Spinal cord (tissue), 10 donors: ENCODE measurements around the gene PTGIS. TPM values are rescaled to one million over a fixed set of nuclear protein-coding genes. Genes with fewer than 3 reads are reported as not detected.

Experiments used
- DNase-seq, 6 donors: peaks; one replicate each; pipeline versions ENCODE4 v3.0.0 to v3.0.0-alpha.2; 2013 to 2015; ENCODE audit warnings: low spot score in 6 of 6, low read depth in 4 of 6
- H3K27ac ChIP-seq: one replicate; pipeline ENCODE4 v1.5.1; 2013; ENCODE audit warnings: low read depth, low read length, control low read depth
- H3K27me3 ChIP-seq: one replicate; pipeline ENCODE4 v1.6.1; 2013; ENCODE audit warnings: low read length; ENCODE audit not compliant: control insufficient read depth, insufficient read depth
- H3K36me3 ChIP-seq: one replicate; pipeline ENCODE4 v1.6.1; 2013; ENCODE audit warnings: low read length; ENCODE audit not compliant: control insufficient read depth, insufficient read depth
- H3K4me1 ChIP-seq: one replicate; pipeline ENCODE4 v1.6.1; 2013; ENCODE audit warnings: low read length; ENCODE audit not compliant: control insufficient read depth, insufficient read depth
- H3K4me3 ChIP-seq: one replicate; pipeline ENCODE4 v1.5.1; 2013; ENCODE audit warnings: low read depth, low read length, control low read depth
- H3K9me3 ChIP-seq: one replicate; pipeline ENCODE4 v1.6.1; 2013; ENCODE audit warnings: low read length; ENCODE audit not compliant: control insufficient read depth, insufficient read depth
- WGBS: methylation state at CpG from one replicate; pipeline ENCODE4 v1.1.5; 2013; ENCODE audit warnings: missing lambda C conversion rate; ENCODE audit not compliant: insufficient coverage; 5-methylcytosine and 5-hydroxymethylcytosine counted together
- polyA plus RNA-seq, 2 donors: library from polyadenylated mRNA; unstranded; fragments of 120-200 nt; gene quantifications; one replicate each; pipeline ENCODE4 v1.2.1, GENCODE V29; 2013; ENCODE audit not compliant: insufficient read length in 2 of 2
- total RNA-seq, 2 donors: library from RNA; depleted of rRNA in 1 of 2; stranded (reverse); fragments of 120-200 nt in 1 of 2; fragments of >200 nt in 1 of 2; gene quantifications; one replicate each; pipeline versions ENCODE4 v1.2.3 to v1.2.4, GENCODE V29; 2013 to 2014
- donor health status: healthy.

Gene PTGIS
- total and polyA plus RNA-seq, 4 donors: 13.8 to 27.5 (median 17.1) TPM

GRCh38 chr20:49466114-49466912 lies 101.6 kb downstream of the PTGIS start:
- WGBS: 99% methylated on average over 5 of the region's 8 CpGs
- Histone ChIP-seq H3K27me3 (no peaks in the 10 kb centered on the region), H3K27ac (no peak overlapping the region), H3K4me1 (no peaks in the 10 kb centered on the region), H3K4me3 (no peak overlapping the region), H3K9me3 (no peaks in the 10 kb centered on the region), H3K36me3 (peaks cover 8% of the 10 kb centered on the region)
- no peak for DNase-seq

DNA sequence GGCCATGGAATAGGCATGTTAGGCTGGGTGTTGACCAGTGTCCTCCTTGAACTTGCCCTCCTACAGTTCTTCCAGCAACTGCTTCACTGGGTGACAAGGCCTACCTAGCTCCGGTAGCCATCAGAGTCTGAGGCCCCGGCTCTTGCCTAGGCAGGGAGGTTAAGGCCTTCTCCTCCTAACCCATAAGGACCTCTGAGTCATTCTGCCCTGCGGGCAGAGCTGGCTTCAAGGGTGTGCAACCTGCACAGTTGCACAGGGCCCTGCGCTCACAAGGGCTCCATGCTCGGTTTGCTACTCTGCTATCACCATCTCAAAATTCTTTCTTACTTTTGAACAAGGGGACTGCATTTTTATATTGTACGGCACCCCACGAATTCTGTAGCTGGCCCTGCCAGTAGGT lies 103.4 kb downstream of the PTGIS start:
- H3K27me3 ChIP-seq: peaks cover 2% of the 10 kb centered on the region
- H3K4me3 ChIP-seq: no peak overlapping the region
- no peak overlapping the region for H3K27ac ChIP-seq
- DNase-seq: no peak
- H3K9me3 ChIP-seq: no peaks in the 10 kb centered on the region
- WGBS: 88% methylated on average over 5 of the region's 7 CpGs
- H3K4me1 ChIP-seq: peaks cover 3% of the 10 kb centered on the region
- peaks cover 3% of the 10 kb centered on the region for H3K36me3 ChIP-seq

DNA sequence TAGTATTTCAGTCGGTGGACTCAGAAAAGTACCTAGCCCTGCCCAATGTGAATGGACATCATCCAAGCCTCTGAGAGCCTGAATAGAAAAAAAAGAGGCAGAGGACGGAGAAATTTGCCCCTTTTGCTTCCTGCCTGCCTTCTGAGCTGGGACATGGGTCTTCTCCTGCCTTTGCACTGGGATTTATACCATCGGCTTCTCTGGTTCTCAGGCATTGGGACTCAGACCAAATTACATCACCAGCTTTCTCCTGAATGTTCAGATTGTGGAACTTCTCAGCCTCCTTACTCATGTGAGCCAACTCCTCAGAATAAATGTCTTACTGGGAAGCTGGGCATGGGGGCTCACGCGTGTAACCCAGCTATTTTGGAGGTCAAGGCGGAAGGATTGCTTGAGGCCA lies 105.3 kb downstream of the PTGIS start:
- Histone ChIP-seq H3K27ac (no peak overlapping the region), H3K4me1 (peaks cover 3% of the 10 kb centered on the region), H3K27me3 (peaks cover 2% of the 10 kb centered on the region), H3K9me3 (no peaks in the 10 kb centered on the region), H3K4me3 (no peak overlapping the region), H3K36me3 (peaks cover 3% of the 10 kb centered on the region)
- no peak for DNase-seq
- 89% methylated on average over 5 of the region's 6 CpGs for WGBS

DNA sequence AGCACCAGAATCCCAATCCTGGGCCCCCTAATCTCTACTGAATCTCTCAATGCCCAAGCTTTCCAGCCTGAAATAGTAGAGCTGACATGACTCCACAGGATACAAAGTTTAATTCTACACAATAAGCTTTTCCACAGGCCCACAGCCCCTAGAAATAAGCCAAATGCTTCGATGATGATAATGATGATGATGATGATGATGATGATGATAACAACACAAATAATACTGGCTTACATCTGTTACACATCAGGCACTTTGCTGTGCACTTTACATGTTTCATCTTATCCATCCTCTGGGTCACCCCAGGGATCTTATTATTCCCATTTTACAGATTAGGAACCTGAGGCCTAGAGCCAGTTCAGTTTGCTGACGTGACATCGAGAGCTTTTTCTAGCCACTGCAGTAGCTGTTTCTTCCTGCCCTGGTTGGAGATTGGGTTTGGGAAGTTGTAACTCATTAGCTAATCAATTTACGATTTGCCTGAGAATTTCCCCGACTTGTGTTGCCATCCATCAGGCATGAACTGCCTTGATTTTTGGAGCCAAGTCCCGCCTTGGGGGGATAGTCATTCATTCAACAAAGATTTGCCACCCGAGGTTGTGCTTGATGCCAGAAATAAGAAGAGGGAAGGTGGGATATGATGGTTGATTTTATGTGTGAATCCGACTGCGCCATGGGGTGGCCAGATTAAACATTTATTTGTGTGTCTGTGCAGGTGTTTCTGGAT lies 105.9 kb downstream of the PTGIS start:
- Histone ChIP-seq H3K27me3 (peaks cover 2% of the 10 kb centered on the region), H3K36me3 (peaks cover 3% of the 10 kb centered on the region), H3K27ac (no peak overlapping the region), H3K4me3 (no peak overlapping the region), H3K4me1 (peaks cover 3% of the 10 kb centered on the region), H3K9me3 (no peaks in the 10 kb centered on the region)
- DNase-seq: no peak
- WGBS: 90% methylated on average over 5 of the region's 9 CpGs

GRCh38 chr20:49460916-49461315 lies 107.0 kb downstream of the PTGIS start:
- peaks cover 3% of the 10 kb centered on the region for H3K4me1 ChIP-seq
- DNase-seq: no peak
- H3K27ac ChIP-seq: no peak overlapping the region

DNA sequence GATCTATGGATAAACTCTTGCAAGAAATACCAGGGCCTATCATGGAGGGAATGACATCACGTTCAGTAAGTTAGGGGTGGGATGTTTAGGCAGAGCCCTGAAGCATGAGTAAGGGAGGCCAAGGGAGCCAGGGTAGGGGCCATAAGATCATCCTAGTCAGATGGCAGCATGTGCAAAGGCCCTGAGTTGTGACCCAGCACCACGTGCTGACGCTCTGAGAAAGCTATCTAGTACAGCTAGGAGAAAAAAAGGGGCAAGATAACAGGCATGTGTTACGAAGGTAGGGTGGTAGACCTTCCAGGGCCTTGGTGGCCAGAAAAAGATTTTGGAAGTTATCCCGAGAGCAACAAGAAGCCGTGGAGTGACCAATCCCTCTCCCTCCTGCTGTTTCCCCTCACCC lies 107.8 kb downstream of the PTGIS start:
- DNase-seq: no peak
- Histone ChIP-seq H3K9me3 (no peaks in the 10 kb centered on the region), H3K27ac (no peak overlapping the region), H3K27me3 (peaks cover 6% of the 10 kb centered on the region), H3K4me1 (peaks cover 3% of the 10 kb centered on the region), H3K36me3 (peaks cover 3% of the 10 kb centered on the region), H3K4me3 (no peak overlapping the region)
- WGBS: 94% methylated on average over 4 of the region's 6 CpGs

More at GRCh38 chr20:49460916-49461315, 107.0 kb downstream of the PTGIS start:
- WGBS: 47% methylated on average over 5 of the region's 5 CpGs
- Histone ChIP-seq H3K9me3 (no peaks in the 10 kb centered on the region), H3K36me3 (peaks cover 3% of the 10 kb centered on the region), H3K27me3 (peaks cover 6% of the 10 kb centered on the region), H3K4me3 (no peak overlapping the region)

DNA sequence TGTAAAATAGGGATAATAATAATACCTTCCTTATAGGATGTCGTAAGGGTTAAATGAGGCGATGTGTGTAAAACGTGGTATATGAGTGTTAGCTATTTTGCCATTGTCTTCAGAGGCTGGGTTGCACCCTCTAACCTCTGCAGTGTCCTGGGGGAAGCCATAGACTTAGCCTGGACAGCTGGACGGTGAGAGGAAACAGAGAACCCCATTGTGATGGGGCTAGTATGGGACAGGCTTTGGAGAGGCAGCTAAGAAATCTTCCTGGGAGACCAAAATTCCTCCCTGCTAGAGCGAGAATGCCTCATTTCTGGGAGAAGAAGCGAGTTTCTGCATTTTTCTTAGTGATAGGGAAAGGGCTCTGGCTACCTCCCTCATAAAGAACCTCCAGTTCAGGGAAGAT lies 108.3 kb downstream of the PTGIS start:
- H3K36me3 ChIP-seq: peaks cover 3% of the 10 kb centered on the region
- H3K27me3 ChIP-seq: peaks cover 6% of the 10 kb centered on the region
- no peak overlapping the region for H3K4me3 ChIP-seq
- no peaks in the 10 kb centered on the region for H3K9me3 ChIP-seq
- no peak for DNase-seq
- WGBS: 57% methylated on average over 1 of the region's 6 CpGs
- peaks cover 3% of the 10 kb centered on the region for H3K4me1 ChIP-seq
- H3K27ac ChIP-seq: no peak overlapping the region

- Histone ChIP-seq H3K4me3 (no peak overlapping the region), H3K36me3 (no peaks in the 10 kb centered on the region), H3K9me3 (no peaks in the 10 kb centered on the region), H3K4me1 (peaks cover 6% of the 10 kb centered on the region), H3K27me3 (peaks cover 6% of the 10 kb centered on the region), H3K27ac (no peak overlapping the region)
- no CpG with 5 or more reads among the region's 1 CpG for WGBS
- DNase-seq: no peak
Measured at GRCh38 chr20:49457444-49457843, 110.5 kb downstream of the PTGIS start.

DNA sequence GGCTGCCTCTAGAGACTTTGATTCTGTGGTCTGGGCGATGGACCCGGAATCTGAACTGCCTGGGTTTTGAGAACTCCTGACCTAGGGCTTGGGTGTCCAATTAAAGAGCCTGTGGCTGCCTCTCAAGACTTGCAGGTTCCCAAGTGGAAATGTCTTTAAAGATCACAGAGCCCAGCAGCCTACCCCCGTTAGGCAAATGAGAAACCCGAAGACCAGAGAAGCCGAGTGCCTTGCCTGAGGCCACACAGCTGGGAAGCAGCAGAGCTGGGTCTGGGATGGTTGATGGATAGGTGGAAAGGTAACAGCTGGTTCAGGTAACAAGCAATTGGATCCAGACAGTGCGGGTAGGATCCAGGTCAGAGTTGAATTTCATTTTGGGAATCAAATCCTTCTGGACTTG lies 111.3 kb downstream of the PTGIS start:
- Histone ChIP-seq H3K9me3 (no peaks in the 10 kb centered on the region), H3K27me3 (peaks cover 6% of the 10 kb centered on the region), H3K4me1 (peaks cover 14% of the 10 kb centered on the region), H3K36me3 (no peaks in the 10 kb centered on the region), H3K27ac (no peak overlapping the region), H3K4me3 (no peak overlapping the region)
- no peak for DNase-seq
- 92% methylated on average over 6 of the region's 6 CpGs for WGBS

DNA sequence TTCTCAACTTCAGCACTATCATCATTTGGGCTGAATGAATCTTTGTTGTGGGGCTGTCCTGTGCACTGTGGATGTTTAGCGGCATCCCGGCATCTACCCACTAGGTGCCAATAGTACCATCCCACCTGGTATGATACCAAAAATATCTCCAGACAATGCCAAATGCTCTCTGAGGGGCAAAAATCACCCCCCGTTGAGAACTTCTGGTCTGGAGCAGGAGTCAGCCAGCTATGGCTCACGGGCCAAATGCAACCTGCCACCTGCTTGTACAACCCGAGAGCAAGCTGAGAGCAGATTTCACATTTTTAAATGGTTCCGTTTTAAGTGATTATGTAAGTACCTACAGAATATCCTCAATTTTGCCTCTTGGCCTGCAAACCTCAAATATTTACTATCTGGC lies 112.2 kb downstream of the PTGIS start:
- Histone ChIP-seq H3K9me3 (no peaks in the 10 kb centered on the region), H3K36me3 (no peaks in the 10 kb centered on the region), H3K4me1 (peaks cover 16% of the 10 kb centered on the region), H3K27ac (no peak overlapping the region), H3K4me3 (no peak overlapping the region), H3K27me3 (peaks cover 6% of the 10 kb centered on the region)
- DNase-seq: no peak
- 85% methylated on average over 3 of the region's 6 CpGs for WGBS
